NT2/D1 (cell line): ENCODE measurements around the gene MEN1.

Experiments
- SUZ12 ChIP-seq: IDR thresholded peaks from 2 replicates; pipeline ENCODE4 v1.6.1; 2011; ENCODE audit not compliant: insufficient read length, insufficient read depth; ENCODE audit errors: extremely low read depth
- YY1 ChIP-seq: IDR thresholded peaks from 2 replicates; pipeline ENCODE4 v1.6.1; 2011; ENCODE audit not compliant: insufficient read length, insufficient read depth
- ZNF274 ChIP-seq: IDR thresholded peaks from 2 replicates; pipeline ENCODE4 v1.6.1; 2011; ENCODE audit warnings: mild to moderate bottlenecking, low read depth, low read length

DNA sequence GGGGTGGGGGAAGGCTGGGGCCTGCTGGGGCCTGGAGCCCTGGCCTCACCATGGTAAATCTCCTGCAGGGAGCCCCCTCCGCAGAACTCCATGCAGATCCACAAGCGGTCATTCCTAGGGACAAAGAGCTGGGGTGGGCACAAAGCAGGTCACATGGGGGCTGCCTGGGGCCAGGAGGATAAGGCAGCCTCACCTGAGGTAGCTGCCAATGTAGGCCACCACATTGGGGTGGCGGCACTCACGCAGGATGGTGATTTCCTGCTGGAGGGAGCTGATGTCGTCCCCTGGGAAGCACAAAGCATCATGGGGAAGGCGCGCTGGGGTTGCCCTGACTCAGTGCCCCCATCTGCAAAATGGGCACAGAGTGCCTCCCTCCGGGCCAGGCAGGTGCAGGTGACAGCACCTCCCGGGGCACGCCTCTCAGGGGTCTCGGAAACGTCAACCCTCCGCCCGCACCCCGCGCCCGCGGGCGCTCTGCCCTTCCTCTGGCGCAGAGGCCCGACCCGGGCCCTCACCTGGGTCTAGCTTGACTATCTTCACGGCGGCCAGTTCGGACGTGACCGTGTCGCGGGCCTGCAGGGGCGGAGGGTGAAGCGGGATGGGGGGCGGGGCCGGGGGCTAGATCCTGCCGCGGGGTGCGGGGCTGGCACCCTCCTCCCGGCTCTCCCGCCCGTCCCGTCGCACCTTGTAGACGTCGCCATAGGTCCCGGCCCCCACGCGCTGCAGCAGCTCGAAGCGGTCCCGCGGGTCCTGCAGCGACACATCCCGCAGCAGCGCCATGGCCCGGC is 7.8 kb downstream of the MEN1 start:
- no peak for TF ChIP-seq YY1
- TF ChIP-seq ZNF274: no peak
- TF ChIP-seq SUZ12: no peak
